ENCODE data around the gene GNAS.

GNAS gene

GRCh38 chr20:58880994-58881752 lies 28.7 kb downstream of the GNAS start:
- DNase-seq (ENCODE audit: low read depth in 2 of 2), result no peak

GRCh38 chr20:58882704-58883089 lies 30.2 kb downstream of the GNAS start:
- DNase-seq (ENCODE audit: low read depth in 2 of 2), result no peak

GRCh38 chr20:58883241-58883691 lies 30.8 kb downstream of the GNAS start:
- DNase-seq (ENCODE audit: low read depth in 2 of 2), result no peak

- no peak for DNase-seq (ENCODE audit: low read depth in 2 of 2)
Observed at GRCh38 chr20:58884966-58885365, 32.5 kb downstream of the GNAS start.

- no peak for DNase-seq (ENCODE audit: low read depth in 2 of 2)
Observed at GRCh38 chr20:58886546-58886945, 34.0 kb downstream of the GNAS start.

GRCh38 chr20:58888103-58888502 lies 35.6 kb downstream of the GNAS start:
- no peak for DNase-seq (ENCODE audit: low read depth in 2 of 2)

- DNase-seq (ENCODE audit: low read depth in 2 of 2), result peak; percentile 65 to 66
Observed at GRCh38 chr20:58888521-58889333, 36.2 kb downstream of the GNAS start.

GRCh38 chr20:58889334-58889760 lies 36.8 kb downstream of the GNAS start:
- no peak for DNase-seq (ENCODE audit: low read depth in 2 of 2)

- no peak for DNase-seq (ENCODE audit: low read depth in 2 of 2)
Observed at GRCh38 chr20:58889798-58890517, 37.4 kb downstream of the GNAS start.

GRCh38 chr20:58890518-58891085 lies 38.1 kb downstream of the GNAS start:
- DNase-seq (ENCODE audit: low read depth in 2 of 2), result peak in 1 of 2 donors; percentile 54

- peak; percentile 56 to 65 for DNase-seq (ENCODE audit: low read depth in 2 of 2)
Observed at GRCh38 chr20:58891086-58891717, 38.7 kb downstream of the GNAS start.

- DNase-seq (ENCODE audit: low read depth in 2 of 2), result no peak
Observed at GRCh38 chr20:58891718-58892140, 39.2 kb downstream of the GNAS start.

GRCh38 chr20:58892141-58892931 lies 39.8 kb downstream of the GNAS start:
- peak; percentile 62 to 71 for DNase-seq (ENCODE audit: low read depth in 2 of 2)

GRCh38 chr20:58892932-58893224 lies 40.4 kb downstream of the GNAS start:
- DNase-seq (ENCODE audit: low read depth in 2 of 2), result no peak

GRCh38 chr20:58893355-58894120 lies 41.0 kb downstream of the GNAS start:
- no peak for DNase-seq (ENCODE audit: low read depth in 2 of 2)

GRCh38 chr20:58894652-58895447 lies 42.3 kb downstream of the GNAS start:
- DNase-seq (ENCODE audit: low read depth in 2 of 2), result no peak

GRCh38 chr20:58895448-58896180 lies 43.1 kb downstream of the GNAS start:
- no peak for DNase-seq (ENCODE audit: low read depth in 2 of 2)

- DNase-seq (ENCODE audit: low read depth in 2 of 2), result no peak
Observed at GRCh38 chr20:58896820-58897219, 44.3 kb downstream of the GNAS start.

All from activated CD4-positive, alpha-beta T cell treated with anti-CD3 and anti-CD28 coated beads for 24 hours (primary cell).